LHCN-M2 (cell line): ENCODE measurements around the gene ZNF205. TPM values are rescaled to one million over a fixed set of nuclear protein-coding genes. Genes with fewer than 3 reads are reported as not detected.

Experiments used
- total RNA-seq: library from RNA; depleted of rRNA; stranded (reverse); fragments of >200 nt; gene quantifications from 2 replicates; pipeline ENCODE4 v1.2.3, GENCODE V29; 2014; rRNA removed

Gene ZNF205
- total RNA-seq, 1 experiment from 2014 or later, result 17.0 TPM

Other genes with a start within 250 kb of the ZNF205 start
- 70.2 and 79.7 TPM in 2 replicates for gene FLYWCH2, start 229.4 kb upstream of the ZNF205 start, total RNA-seq
- 38.6 and 43.4 TPM in 2 replicates for gene FLYWCH1, start 200.7 kb upstream of the ZNF205 start, total RNA-seq
- 1.5 and 1.7 TPM in 2 replicates for gene KREMEN2, start 148.3 kb upstream of the ZNF205 start, total RNA-seq
- 32.1 and 35.3 TPM in 2 replicates for gene PAQR4, start 143.2 kb upstream of the ZNF205 start, total RNA-seq
- gene PKMYT1, start 132.1 kb upstream of the ZNF205 start, total RNA-seq, result 73.1 and 91.4 TPM in 2 replicates
- not detected in 2 replicates for gene CLDN9, start 99.7 kb upstream of the ZNF205 start, total RNA-seq
- gene CLDN6, start 94.4 kb upstream of the ZNF205 start, total RNA-seq, result 0.06 TPM in 2 replicates
- gene TNFRSF12A, start 92.2 kb upstream of the ZNF205 start, total RNA-seq, result 574 and 676 TPM in 2 replicates
- gene HCFC1R1, start 88.6 kb upstream of the ZNF205 start, total RNA-seq, result 20.6 and 28.1 TPM in 2 replicates
- 18.0 and 18.7 TPM in 2 replicates for gene THOC6, start 88.6 kb upstream of the ZNF205 start, total RNA-seq
- not detected in 2 replicates for gene BICDL2, start 75.6 kb upstream of the ZNF205 start, total RNA-seq
- 0.06 and 0.11 TPM in 2 replicates for gene MMP25, start 66.0 kb upstream of the ZNF205 start, total RNA-seq
- 9.6 and 12.3 TPM in 2 replicates for gene IL32, start 46.9 kb upstream of the ZNF205 start, total RNA-seq
- gene ZSCAN10, start 13.3 kb upstream of the ZNF205 start, total RNA-seq, result not detected in 2 replicates
- 4.6 and 4.7 TPM in 2 replicates for gene ZNF213, start 22.4 kb downstream of the ZNF205 start, total RNA-seq
- not detected in 2 replicates for gene OR1F1, start 75.6 kb downstream of the ZNF205 start, total RNA-seq
- gene ZNF200, start 122.6 kb downstream of the ZNF205 start, total RNA-seq, result 10.4 and 11.9 TPM in 2 replicates
- gene MEFV, start 144.0 kb downstream of the ZNF205 start, total RNA-seq, result 0.06 TPM in 1 of 2 replicates, not detected in the other
- gene ZNF263, start 170.9 kb downstream of the ZNF205 start, total RNA-seq, result 35.5 and 43.5 TPM in 2 replicates
- 2.3 and 3.9 TPM in 2 replicates for gene TIGD7, start 192.8 kb downstream of the ZNF205 start, total RNA-seq
- gene ZNF75A, start 192.9 kb downstream of the ZNF205 start, total RNA-seq, result 15.8 and 18.7 TPM in 2 replicates
- gene OR2C1, start 243.3 kb downstream of the ZNF205 start, total RNA-seq, result 0.17 TPM in 1 of 2 replicates, not detected in the other